Fibroblast of lung (primary cell): ENCODE results near the gene ADSS2. TPM values are rescaled to one million over a fixed set of nuclear protein-coding genes. Genes with fewer than 3 reads are reported as not detected.
A peak's percentile ranks its signal among the peaks of the same experiment; 100 is the strongest.

ENCODE experiments used
- DNase-seq, 2 donors: peaks; one replicate each; pipeline versions ENCODE4 v3.0.0 to v3.0.0-alpha.2; 2010; ENCODE audit warnings: low read depth in 2 of 2
- H2AFZ ChIP-seq: 2 replicates; pipeline ENCODE4 v1.5.1; 2012; ENCODE audit warnings: low read length, control low read depth, inconsistent platforms
- H3K27ac ChIP-seq: 2 replicates; pipeline ENCODE4 v1.5.1; 2011; ENCODE audit warnings: low read length, control low read depth; ENCODE audit not compliant: insufficient read depth
- H3K27me3 ChIP-seq: 2 replicates; pipeline ENCODE4 v1.5.1; 2011; ENCODE audit warnings: mild to moderate bottlenecking, low read length; ENCODE audit not compliant: control insufficient read depth, insufficient read depth
- H3K36me3 ChIP-seq: 2 replicates; pipeline ENCODE4 v1.5.1; 2011; ENCODE audit warnings: low read length; ENCODE audit not compliant: control insufficient read depth, insufficient read depth
- H3K4me1 ChIP-seq: 2 replicates; pipeline ENCODE4 v1.5.1; 2011; ENCODE audit warnings: low read length; ENCODE audit not compliant: control insufficient read depth, insufficient read depth; ENCODE audit errors: extremely low read depth
- H3K4me2 ChIP-seq: 2 replicates; pipeline ENCODE4 v1.5.1; 2011; ENCODE audit warnings: low read length, control low read depth; ENCODE audit not compliant: insufficient read depth; ENCODE audit errors: extremely low read depth
- H3K4me3 ChIP-seq, 4 experiments: fragments of 200-600 bp in 1 of 4; sonication (generic) in 1 of 4; replicated peaks in 1 of 4; 2 replicates each; pipeline ENCODE4 v1.5.1; 2011 to 2016; ENCODE audit warnings: low read length in 4 of 4, low read depth in 3 of 4, mild to moderate bottlenecking in 3 of 4, control low read depth in 2 of 4, inconsistent platforms in 1 of 4, mixed read lengths in 1 of 4; ENCODE audit not compliant: insufficient read depth in 1 of 4; ENCODE audit errors: control extremely low read depth in 1 of 4
- H3K79me2 ChIP-seq: 2 replicates; pipeline ENCODE4 v1.5.1; 2012; ENCODE audit warnings: mild to moderate bottlenecking, low read length, inconsistent platforms; ENCODE audit not compliant: control insufficient read depth, insufficient read depth
- H3K9ac ChIP-seq: 2 replicates; pipeline ENCODE4 v1.5.1; 2011; ENCODE audit warnings: mild to moderate bottlenecking, low read length, control low read depth; ENCODE audit not compliant: insufficient read depth
- H3K9me3 ChIP-seq: 2 replicates; pipeline ENCODE4 v1.5.1; 2012; ENCODE audit warnings: low read depth, low read length; ENCODE audit not compliant: control insufficient read depth, insufficient read depth
- H4K20me1 ChIP-seq: 2 replicates; pipeline ENCODE4 v1.5.1; 2011; ENCODE audit warnings: low read length; ENCODE audit not compliant: control insufficient read depth, insufficient read depth; ENCODE audit errors: extremely low read depth
- CTCF ChIP-seq, 2 donors: IDR thresholded peaks in 1 of 2; conservative IDR thresholded peaks in 1 of 2; 1 replicate in 1 of 2; 2 replicates in 1 of 2; pipeline ENCODE4 v1.5.1; 2011 to 2012; ENCODE audit warnings: low read length in 2 of 2, control low read depth in 1 of 2, inconsistent platforms in 1 of 2, low read depth in 1 of 2, mild to moderate bottlenecking in 1 of 2
- EZH2 ChIP-seq: IDR thresholded peaks from 2 replicates; pipeline ENCODE4 v1.5.1; 2012; ENCODE audit warnings: low read length, control low read depth, mild to moderate bottlenecking; ENCODE audit errors: missing control alignments
- polyA plus RNA-seq, 2 donors: library from polyadenylated mRNA; depleted of rRNA in 1 of 2; stranded (reverse) in 1 of 2; unstranded in 1 of 2; fragments of >200 nt; gene quantifications; 2 replicates each; pipeline ENCODE4 v1.2.1, GENCODE V29; 2011 to 2012; ENCODE audit warnings: missing spikeins in 1 of 2
- total RNA-seq: library from RNA; depleted of rRNA; stranded (reverse); fragments of >200 nt; gene quantifications from 2 replicates; pipeline ENCODE4 v1.2.1, GENCODE V29; 2014

The ADSS2 gene
- total and polyA plus RNA-seq, 2 donors (not counting 1 experiment from before 2014, with no cell fraction given): 55.9 to 62.1 TPM

DNA sequence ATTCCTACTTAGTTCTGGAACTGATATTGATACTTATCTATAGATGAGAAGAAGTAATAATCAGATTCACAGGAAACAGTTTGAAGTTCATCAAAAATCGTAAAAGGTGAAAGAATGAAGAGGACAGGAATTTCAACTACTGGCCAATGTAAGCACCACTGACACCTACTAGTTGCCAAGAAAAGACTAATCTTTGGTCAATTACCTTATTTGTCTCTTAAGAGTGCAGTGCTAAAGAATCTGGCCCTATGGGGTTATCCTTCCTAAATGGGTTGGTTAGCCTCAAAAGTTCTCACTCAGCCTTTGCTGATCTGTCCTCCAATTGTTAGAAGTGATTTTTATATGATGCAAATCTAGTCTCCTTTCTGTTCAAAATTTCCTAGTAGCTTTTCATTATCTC, 29.5 kb downstream of the ADSS2 start:
- no peak for DNase-seq

GRCh38 chr1:244419024-244419423, 32.7 kb downstream of the ADSS2 start:
- H3K9me3 ChIP-seq: no peaks in the 10 kb centered on the region
- H4K20me1 ChIP-seq: no peaks in the 10 kb centered on the region
- H3K4me3 ChIP-seq: no peak overlapping the region
- H3K4me1 ChIP-seq: no peaks in the 10 kb centered on the region
- H3K27me3 ChIP-seq: no peaks in the 10 kb centered on the region
- H3K4me2 ChIP-seq: no peak overlapping the region
- no peak overlapping the region for H2AFZ ChIP-seq
- H3K79me2 ChIP-seq: no peaks in the 10 kb centered on the region
- TF ChIP-seq EZH2: no peak
- TF ChIP-seq CTCF (conservative IDR thresholded peaks at IDR 0.05 in 1 of 2, IDR thresholded peaks at IDR 0.05 in 1 of 2; ENCODE audit: low read depth in 1 of 2, low read length in 2 of 2): no peak
- peak in 1 of 2 donors; percentile 14 for DNase-seq
- H3K36me3 ChIP-seq: peaks cover 18% of the 10 kb centered on the region
- no peak overlapping the region for H3K9ac ChIP-seq
- no peak overlapping the region for H3K27ac ChIP-seq

More for the DNA sequence above, 29.5 kb downstream of the ADSS2 start:
- no peak overlapping the region for H3K27ac ChIP-seq
- H3K4me3 ChIP-seq: no peak overlapping the region
- TF ChIP-seq EZH2 (no peak), CTCF (conservative IDR thresholded peaks at IDR 0.05 in 1 of 2, IDR thresholded peaks at IDR 0.05 in 1 of 2; ENCODE audit: low read depth in 1 of 2, low read length in 2 of 2) (no peak)
- H2AFZ ChIP-seq: no peak overlapping the region
- H3K9ac ChIP-seq: no peak overlapping the region
- H3K36me3 ChIP-seq: peaks cover 10% of the 10 kb centered on the region
- H4K20me1 ChIP-seq: no peaks in the 10 kb centered on the region
- H3K27me3 ChIP-seq: no peaks in the 10 kb centered on the region
- no peak overlapping the region for H3K4me2 ChIP-seq
- H3K9me3 ChIP-seq: no peaks in the 10 kb centered on the region
- H3K4me1 ChIP-seq: no peaks in the 10 kb centered on the region
- H3K79me2 ChIP-seq: no peaks in the 10 kb centered on the region

DNA sequence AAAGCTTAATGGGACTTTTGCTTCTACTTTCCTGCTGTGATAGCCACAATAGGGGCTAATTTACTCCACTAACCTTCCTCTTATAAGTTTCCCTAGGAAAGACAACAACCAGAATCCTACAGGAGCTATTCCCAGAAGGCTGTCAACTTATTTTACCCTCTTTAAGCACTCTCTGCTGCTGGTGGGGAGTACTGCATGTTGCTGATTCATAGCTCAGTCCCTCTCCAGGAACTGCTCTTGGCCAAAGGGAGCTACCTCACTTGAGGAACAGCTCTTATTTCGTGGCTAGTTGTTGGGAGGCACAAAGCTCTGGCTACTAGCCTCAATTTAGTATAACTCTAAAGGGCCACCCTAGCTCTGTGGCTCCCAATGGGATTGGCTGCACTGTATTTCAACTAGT, 37.2 kb downstream of the ADSS2 start:
- H3K9me3 ChIP-seq: no peaks in the 10 kb centered on the region
- no peak overlapping the region for H3K9ac ChIP-seq
- H3K27ac ChIP-seq: no peak overlapping the region
- no peaks in the 10 kb centered on the region for H3K27me3 ChIP-seq
- no peak for TF ChIP-seq EZH2
- TF ChIP-seq CTCF (conservative IDR thresholded peaks at IDR 0.05 in 1 of 2, IDR thresholded peaks at IDR 0.05 in 1 of 2; ENCODE audit: low read depth in 1 of 2, low read length in 2 of 2): peak; percentile 52 to 58
- peak; percentile 73 to 75 for DNase-seq
- no peak overlapping the region for H3K4me2 ChIP-seq
- H3K79me2 ChIP-seq: no peaks in the 10 kb centered on the region
- H3K36me3 ChIP-seq: peaks cover 19% of the 10 kb centered on the region
- no peaks in the 10 kb centered on the region for H3K4me1 ChIP-seq
- no peak overlapping the region for H2AFZ ChIP-seq
- H3K4me3 ChIP-seq: no peak overlapping the region
- H4K20me1 ChIP-seq: no peaks in the 10 kb centered on the region
